GM21576 (cell line): ENCODE measurements around the gene TRHDE.
"Not testable (repeated sequence)": the region's sequence is repeated elsewhere in the genome, so short reads cannot be mapped to it uniquely, and the experiment has no call there.

ENCODE experiments used
- ATAC-seq: cut with Tn5 transposase; IDR thresholded peaks from one replicate; pipeline ENCODE4 v1.9.1; 2021; ENCODE audit warnings: mild to moderate bottlenecking, moderate library complexity; ENCODE audit not compliant: unreplicated experiment

Gene TRHDE

GRCh38 chr12:72499244-72499643, 227.1 kb downstream of the TRHDE start:
- ATAC-seq = no peak

GRCh38 chr12:72502546-72502945, 230.4 kb downstream of the TRHDE start:
- ATAC-seq = no peak

- ATAC-seq = no peak
Observed at GRCh38 chr12:72505227-72505626, 233.1 kb downstream of the TRHDE start.

- ATAC-seq = no peak
Observed at GRCh38 chr12:72509891-72510290, 237.7 kb downstream of the TRHDE start.

GRCh38 chr12:72510772-72511171, 238.6 kb downstream of the TRHDE start:
- ATAC-seq = no peak

- no peak for ATAC-seq
Observed at GRCh38 chr12:72511498-72511897, 239.3 kb downstream of the TRHDE start.

GRCh38 chr12:72511906-72512305, 239.7 kb downstream of the TRHDE start:
- no peak for ATAC-seq

GRCh38 chr12:72520044-72520678, 248.0 kb downstream of the TRHDE start:
- ATAC-seq = not testable (repeated sequence)

GRCh38 chr12:72521326-72521725, 249.2 kb downstream of the TRHDE start:
- ATAC-seq = no peak

GRCh38 chr12:72522411-72522810, 250.2 kb downstream of the TRHDE start:
- no peak for ATAC-seq

- ATAC-seq = no peak
Observed at GRCh38 chr12:72523754-72524153, 251.6 kb downstream of the TRHDE start.

GRCh38 chr12:72535212-72535990, 263.2 kb downstream of the TRHDE start:
- no peak for ATAC-seq

- no peak for ATAC-seq
Observed at GRCh38 chr12:72540811-72541210, 268.6 kb downstream of the TRHDE start.

GRCh38 chr12:72543777-72544467, 271.8 kb downstream of the TRHDE start:
- no peak for ATAC-seq

- ATAC-seq = no peak
Observed at GRCh38 chr12:72546106-72546505, 273.9 kb downstream of the TRHDE start.

- no peak for ATAC-seq
Observed at GRCh38 chr12:72547573-72547972, 275.4 kb downstream of the TRHDE start.

- no peak for ATAC-seq
Observed at GRCh38 chr12:72549184-72549583, 277.0 kb downstream of the TRHDE start.

GRCh38 chr12:72560003-72560769, 288.0 kb downstream of the TRHDE start:
- no peak for ATAC-seq

GRCh38 chr12:72570601-72571000, 298.4 kb downstream of the TRHDE start:
- ATAC-seq = no peak

- ATAC-seq = no peak
Observed at GRCh38 chr12:72574138-72574537, 302.0 kb downstream of the TRHDE start.

- ATAC-seq = no peak
Observed at GRCh38 chr12:72578327-72578726, 306.2 kb downstream of the TRHDE start.
